ENCODE results near the gene MPP7. TPM values are rescaled to one million over a fixed set of nuclear protein-coding genes. Genes with fewer than 3 reads are reported as not detected.
"Not testable (repeated sequence)": the region's sequence is repeated elsewhere in the genome, so short reads cannot be mapped to it uniquely, and the experiment has no call there.

MPP7 gene
- total and polyA plus RNA-seq, 9 donors = 3.0 to 7.0 (median 4.6) TPM

GRCh38 chr10:28326516-28327490 lies 23.9 kb upstream of the MPP7 start:
- Histone ChIP-seq H3K4me3 (ENCODE audit: low read length) (no peak overlapping the region), H3K27me3 (ENCODE audit: control insufficient read depth, insufficient read depth, low read length) (no peaks in the 10 kb centered on the region), H3K27ac (ENCODE audit: low read length) (peak overlapping the region; percentile 80), H3K36me3 (ENCODE audit: control insufficient read depth, insufficient read depth, low read length) (no peaks in the 10 kb centered on the region), H3K4me1 (ENCODE audit: control insufficient read depth, insufficient read depth, low read length) (peaks cover 13% of the 10 kb centered on the region), H3K9me3 (replicated peaks; ENCODE audit: control insufficient read depth, low read depth, low read length) (no peaks in the 10 kb centered on the region)
- peak; percentile 91 for DNase-seq
- WGBS (ENCODE audit: insufficient coverage) = 11% methylated on average over 3 of the region's 10 CpGs

GRCh38 chr10:28320799-28321198 lies 17.9 kb upstream of the MPP7 start:
- no peak for DNase-seq
- no peaks in the 10 kb centered on the region for H3K9me3 ChIP-seq (replicated peaks; ENCODE audit: control insufficient read depth, low read depth, low read length)
- no peak overlapping the region for H3K4me3 ChIP-seq (ENCODE audit: low read length)
- H3K27me3 ChIP-seq (ENCODE audit: control insufficient read depth, insufficient read depth, low read length) = no peaks in the 10 kb centered on the region
- H3K4me1 ChIP-seq (ENCODE audit: control insufficient read depth, insufficient read depth, low read length) = peaks cover 2% of the 10 kb centered on the region
- H3K27ac ChIP-seq (ENCODE audit: low read length) = no peak overlapping the region
- H3K36me3 ChIP-seq (ENCODE audit: control insufficient read depth, insufficient read depth, low read length) = no peaks in the 10 kb centered on the region
- 50% methylated on average over 1 of the region's 4 CpGs for WGBS (ENCODE audit: insufficient coverage)

- Histone ChIP-seq H3K9me3 (replicated peaks; ENCODE audit: control insufficient read depth, low read depth, low read length) (no peaks in the 10 kb centered on the region), H3K4me1 (ENCODE audit: control insufficient read depth, insufficient read depth, low read length) (peaks cover 2% of the 10 kb centered on the region), H3K36me3 (ENCODE audit: control insufficient read depth, insufficient read depth, low read length) (no peaks in the 10 kb centered on the region), H3K4me3 (ENCODE audit: low read length) (no peak overlapping the region), H3K27me3 (ENCODE audit: control insufficient read depth, insufficient read depth, low read length) (no peaks in the 10 kb centered on the region), H3K27ac (ENCODE audit: low read length) (no peak overlapping the region)
- WGBS (ENCODE audit: insufficient coverage) = 36% methylated on average over 3 of the region's 3 CpGs
- peak; percentile 75 for DNase-seq
Observed at GRCh38 chr10:28320090-28320489, 17.2 kb upstream of the MPP7 start.

GRCh38 chr10:28319061-28319460 lies 16.2 kb upstream of the MPP7 start:
- H3K4me1 ChIP-seq (ENCODE audit: control insufficient read depth, insufficient read depth, low read length); H3K4me3 ChIP-seq (ENCODE audit: low read length); DNase-seq; H3K27ac ChIP-seq (ENCODE audit: low read length); H3K9me3 ChIP-seq (replicated peaks; ENCODE audit: control insufficient read depth, low read depth, low read length); H3K36me3 ChIP-seq (ENCODE audit: control insufficient read depth, insufficient read depth, low read length); H3K27me3 ChIP-seq (ENCODE audit: control insufficient read depth, insufficient read depth, low read length): not testable (repeated sequence)

GRCh38 chr10:28318626-28319025 lies 15.8 kb upstream of the MPP7 start:
- no peaks in the 10 kb centered on the region for H3K9me3 ChIP-seq (replicated peaks; ENCODE audit: control insufficient read depth, low read depth, low read length)
- no peaks in the 10 kb centered on the region for H3K27me3 ChIP-seq (ENCODE audit: control insufficient read depth, insufficient read depth, low read length)
- no peak overlapping the region for H3K27ac ChIP-seq (ENCODE audit: low read length)
- peaks cover 2% of the 10 kb centered on the region for H3K4me1 ChIP-seq (ENCODE audit: control insufficient read depth, insufficient read depth, low read length)
- no peak for DNase-seq
- no CpG with 5 or more reads among the region's 1 CpG for WGBS (ENCODE audit: insufficient coverage)
- H3K4me3 ChIP-seq (ENCODE audit: low read length) = no peak overlapping the region
- H3K36me3 ChIP-seq (ENCODE audit: control insufficient read depth, insufficient read depth, low read length) = no peaks in the 10 kb centered on the region

- DNase-seq = no peak
- Histone ChIP-seq H3K9me3 (replicated peaks; ENCODE audit: control insufficient read depth, low read depth, low read length) (no peaks in the 10 kb centered on the region), H3K27me3 (ENCODE audit: control insufficient read depth, insufficient read depth, low read length) (no peaks in the 10 kb centered on the region), H3K4me3 (ENCODE audit: low read length) (no peak overlapping the region), H3K4me1 (ENCODE audit: control insufficient read depth, insufficient read depth, low read length) (peaks cover 2% of the 10 kb centered on the region), H3K27ac (ENCODE audit: low read length) (no peak overlapping the region), H3K36me3 (ENCODE audit: control insufficient read depth, insufficient read depth, low read length) (no peaks in the 10 kb centered on the region)
- WGBS (ENCODE audit: insufficient coverage) = no CpG with 5 or more reads among the region's 7 CpGs
Observed at GRCh38 chr10:28317760-28318159, 14.9 kb upstream of the MPP7 start.

GRCh38 chr10:28316696-28317095 lies 13.8 kb upstream of the MPP7 start:
- Histone ChIP-seq H3K27ac (ENCODE audit: low read length) (no peak overlapping the region), H3K4me3 (ENCODE audit: low read length) (no peak overlapping the region), H3K36me3 (ENCODE audit: control insufficient read depth, insufficient read depth, low read length) (no peaks in the 10 kb centered on the region), H3K27me3 (ENCODE audit: control insufficient read depth, insufficient read depth, low read length) (no peaks in the 10 kb centered on the region), H3K4me1 (ENCODE audit: control insufficient read depth, insufficient read depth, low read length) (peaks cover 2% of the 10 kb centered on the region), H3K9me3 (replicated peaks; ENCODE audit: control insufficient read depth, low read depth, low read length) (no peaks in the 10 kb centered on the region)
- WGBS (ENCODE audit: insufficient coverage) = 90% methylated on average over 1 of the region's 5 CpGs
- DNase-seq = no peak

GRCh38 chr10:28315140-28315539 lies 12.3 kb upstream of the MPP7 start:
- Histone ChIP-seq H3K27me3 (ENCODE audit: control insufficient read depth, insufficient read depth, low read length) (no peaks in the 10 kb centered on the region), H3K4me1 (ENCODE audit: control insufficient read depth, insufficient read depth, low read length) (peaks cover 1% of the 10 kb centered on the region), H3K9me3 (replicated peaks; ENCODE audit: control insufficient read depth, low read depth, low read length) (no peaks in the 10 kb centered on the region), H3K36me3 (ENCODE audit: control insufficient read depth, insufficient read depth, low read length) (no peaks in the 10 kb centered on the region), H3K4me3 (ENCODE audit: low read length) (no peak overlapping the region), H3K27ac (ENCODE audit: low read length) (no peak overlapping the region)
- no CpG with 5 or more reads among the region's 4 CpGs for WGBS (ENCODE audit: insufficient coverage)
- DNase-seq = no peak

GRCh38 chr10:28314211-28314610 lies 11.3 kb upstream of the MPP7 start:
- 92% methylated on average over 3 of the region's 5 CpGs for WGBS (ENCODE audit: insufficient coverage)
- Histone ChIP-seq H3K27ac (ENCODE audit: low read length) (no peak overlapping the region), H3K27me3 (ENCODE audit: control insufficient read depth, insufficient read depth, low read length) (no peaks in the 10 kb centered on the region), H3K36me3 (ENCODE audit: control insufficient read depth, insufficient read depth, low read length) (no peaks in the 10 kb centered on the region), H3K9me3 (replicated peaks; ENCODE audit: control insufficient read depth, low read depth, low read length) (no peaks in the 10 kb centered on the region), H3K4me1 (ENCODE audit: control insufficient read depth, insufficient read depth, low read length) (no peaks in the 10 kb centered on the region), H3K4me3 (ENCODE audit: low read length) (no peak overlapping the region)
- no peak for DNase-seq

- no peaks in the 10 kb centered on the region for H3K4me1 ChIP-seq (ENCODE audit: control insufficient read depth, insufficient read depth, low read length)
- H3K27me3 ChIP-seq (ENCODE audit: control insufficient read depth, insufficient read depth, low read length) = no peaks in the 10 kb centered on the region
- H3K9me3 ChIP-seq (replicated peaks; ENCODE audit: control insufficient read depth, low read depth, low read length) = no peaks in the 10 kb centered on the region
- H3K27ac ChIP-seq (ENCODE audit: low read length) = no peak overlapping the region
- no peak for DNase-seq
- H3K4me3 ChIP-seq (ENCODE audit: low read length) = no peak overlapping the region
- H3K36me3 ChIP-seq (ENCODE audit: control insufficient read depth, insufficient read depth, low read length) = no peaks in the 10 kb centered on the region
- WGBS (ENCODE audit: insufficient coverage) = no CpG with 5 or more reads among the region's 6 CpGs
Observed at GRCh38 chr10:28312572-28312971, 9.7 kb upstream of the MPP7 start.
